ENCODE results near the gene EIF4E. TPM values are rescaled to one million over a fixed set of nuclear protein-coding genes. Genes with fewer than 3 reads are reported as not detected.

The EIF4E gene
- total and polyA plus RNA-seq, 2 of the 4 experiments (the other 2 are of a cell fraction) = 80.4 to 113 TPM

GRCh38 chr4:98959411-98959810 is 30.5 kb upstream of the EIF4E start:
- DNase-seq (no peak), ATAC-seq (ENCODE audit: low read depth) (no peak)
- Histone ChIP-seq H2AK5ac (ENCODE audit: low read depth, low read length) (no peak overlapping the region), H4K20me1 (ENCODE audit: insufficient read depth, low read length) (no peaks in the 10 kb centered on the region), H3K9me1 (ENCODE audit: insufficient read depth, low read length) (no peaks in the 10 kb centered on the region), H3K4me1 (ENCODE audit: control insufficient read depth, insufficient read depth, low read length) (peaks cover 3% of the 10 kb centered on the region; the same call in 1 of the 2 replicates), H3K36me3 (ENCODE audit: control insufficient read depth, insufficient read depth, low read length) (no peaks in the 10 kb centered on the region), H3K4me3 (ENCODE audit: insufficient read depth, low read depth, low read length) (no peak overlapping the region), H2BK120ac (ENCODE audit: low read depth, low read length) (no peak overlapping the region), H3K27ac (ENCODE audit: insufficient read depth, low read length) (no peak overlapping the region), H2BK5ac (ENCODE audit: low read depth, low read length, poor library complexity, severe bottlenecking) (no peak overlapping the region), H3K14ac (replicated peaks; ENCODE audit: low read depth, low read length) (no peak overlapping the region), H3K4me2 (ENCODE audit: low read depth, low read length) (no peak overlapping the region), H4K91ac (ENCODE audit: insufficient read depth, low read depth, low read length) (no peak overlapping the region), H2AFZ (replicated peaks; ENCODE audit: low read length, poor library complexity) (no peak overlapping the region), H2AK9ac (replicated peaks; ENCODE audit: low read depth, low read length, poor library complexity) (no peak overlapping the region), H3K9ac (ENCODE audit: low read depth, low read length) (no peak overlapping the region), H4K5ac (ENCODE audit: low read depth, low read length) (no peak overlapping the region), H4K8ac (ENCODE audit: low read depth in 2 of 2, low read length in 2 of 2) (no peak overlapping the region), H2BK15ac (ENCODE audit: low read depth, low read length) (no peak overlapping the region), H3K9me3 (ENCODE audit: control insufficient read depth, insufficient read depth, low read length) (no peaks in the 10 kb centered on the region), H3K56ac (ENCODE audit: extremely low read depth, insufficient read depth, low read length) (no peak overlapping the region), H3K23ac (ENCODE audit: low read depth, low read length) (no peak overlapping the region), H3K4ac (ENCODE audit: low read depth, low read length) (no peak overlapping the region), H3K27me3 (ENCODE audit: control insufficient read depth, insufficient read depth, low read length) (no peaks in the 10 kb centered on the region), H2BK20ac (ENCODE audit: low read depth, low read length) (no peak overlapping the region), H3K79me1 (ENCODE audit: low read depth in 1 of 2, low read length in 2 of 2) (no peaks in the 10 kb centered on the region), H3K18ac (ENCODE audit: low read depth, low read length) (no peak overlapping the region)
- no TSS peak for BruUV-seq (replicated peaks)
- no CpG with 5 or more reads among the region's 2 CpGs for WGBS, 2 experiments (ENCODE audit: extremely low coverage in 2 of 2, insufficient read length in 1 of 2)
- dilution Hi-C loops (cut with HindIII; ENCODE audit: low sequenced_read_pairs, unreplicated experiment) (no loop called here), in situ Hi-C loops (cut with MboI; ENCODE audit: low sequenced_read_pairs) (no loop called here), intact Hi-C loops (cut with micrococcal nuclease) (no loop called here)
- TF ChIP-seq MAFK (IDR thresholded peaks at IDR 0.05; ENCODE audit: low read depth, low read length) (no peak), BHLHE40 (IDR thresholded peaks at IDR 0.05; ENCODE audit: low read depth, low read length) (no peak), SMC3 (IDR thresholded peaks at IDR 0.05; ENCODE audit: low read depth, low read length) (no peak), CHD1 (IDR thresholded peaks at IDR 0.05; ENCODE audit: low read depth, low read length) (no peak), CTCF (conservative IDR thresholded peaks at IDR 0.05; ENCODE audit: low read depth, low read length) (no peak)
- ChIA-PET POLR2A (ENCODE audit: unreplicated experiment) (no interaction called here), CTCF (no interaction called here)

All from IMR-90 (cell line).